GM21381 (cell line): ENCODE measurements around the gene SF3B1.
"Not testable (repeated sequence)": the region's sequence is repeated elsewhere in the genome, so short reads cannot be mapped to it uniquely, and the experiment has no call there.

Experiments
- ATAC-seq: cut with Tn5 transposase; IDR thresholded peaks from one replicate; pipeline ENCODE4 v1.9.1; 2021; ENCODE audit warnings: mild to moderate bottlenecking, moderate library complexity; ENCODE audit not compliant: unreplicated experiment

Gene SF3B1

GRCh38 chr2:197383825-197384224, 51.0 kb downstream of the SF3B1 start:
- no peak for ATAC-seq

- ATAC-seq, result no peak
Measured at GRCh38 chr2:197381641-197382040, 53.2 kb downstream of the SF3B1 start.

- ATAC-seq, result not testable (repeated sequence)
Measured at GRCh38 chr2:197379918-197380309, 54.9 kb downstream of the SF3B1 start.

- ATAC-seq, result not testable (repeated sequence)
Measured at GRCh38 chr2:197379308-197379917, 55.4 kb downstream of the SF3B1 start.

GRCh38 chr2:197378494-197379307, 56.1 kb downstream of the SF3B1 start:
- ATAC-seq, result peak; percentile 52

GRCh38 chr2:197378086-197378485, 56.7 kb downstream of the SF3B1 start:
- ATAC-seq, result no peak

GRCh38 chr2:197377670-197378069, 57.2 kb downstream of the SF3B1 start:
- ATAC-seq, result no peak

GRCh38 chr2:197372592-197372991, 62.2 kb downstream of the SF3B1 start:
- ATAC-seq, result no peak

- not testable (repeated sequence) for ATAC-seq
Measured at GRCh38 chr2:197370664-197371063, 64.2 kb downstream of the SF3B1 start.

- no peak for ATAC-seq
Measured at GRCh38 chr2:197369933-197370320, 64.9 kb downstream of the SF3B1 start.

- no peak for ATAC-seq
Measured at GRCh38 chr2:197369228-197369932, 65.4 kb downstream of the SF3B1 start.

- ATAC-seq, result no peak
Measured at GRCh38 chr2:197368412-197368811, 66.4 kb downstream of the SF3B1 start.

- no peak for ATAC-seq
Measured at GRCh38 chr2:197363998-197364397, 70.8 kb downstream of the SF3B1 start.

- ATAC-seq, result peak; percentile 63
Measured at GRCh38 chr2:197360744-197361156, 74.1 kb downstream of the SF3B1 start.

- no peak for ATAC-seq
Measured at GRCh38 chr2:197359859-197360258, 75.0 kb downstream of the SF3B1 start.

GRCh38 chr2:197358931-197359330, 75.9 kb downstream of the SF3B1 start:
- ATAC-seq, result no peak

- no peak for ATAC-seq
Measured at GRCh38 chr2:197357986-197358385, 76.8 kb downstream of the SF3B1 start.

- ATAC-seq, result no peak
Measured at GRCh38 chr2:197356136-197356535, 78.7 kb downstream of the SF3B1 start.

GRCh38 chr2:197354169-197354558, 80.7 kb downstream of the SF3B1 start:
- no peak for ATAC-seq

GRCh38 chr2:197353393-197354168, 81.2 kb downstream of the SF3B1 start:
- no peak for ATAC-seq

GRCh38 chr2:197349699-197350098, 85.1 kb downstream of the SF3B1 start:
- no peak for ATAC-seq
